Neural progenitor cell (in vitro differentiated cells): ENCODE data around the gene OR52M1. TPM values are rescaled to one million over a fixed set of nuclear protein-coding genes. Genes with fewer than 3 reads are reported as not detected.

Experiments used
- DNase-seq: peaks from one replicate; pipeline ENCODE4 v3.0.0-alpha.2; 2016; ENCODE audit warnings: low spot score
- H2AFZ ChIP-seq: fragments of 200-600 bp; sonication (generic); replicated peaks from 2 replicates; pipeline ENCODE4 v1.6.1; 2016; ENCODE audit warnings: antibody characterized with exemption
- H3F3A ChIP-seq: fragments of 200-600 bp; sonication (generic); 2 replicates; pipeline ENCODE4 v1.6.1; 2016; ENCODE audit warnings: antibody characterized with exemption, low read depth
- H3K27ac ChIP-seq: fragments of 200-600 bp; sonication (generic); 2 replicates; pipeline ENCODE4 v1.5.1; 2016; ENCODE audit warnings: mild to moderate bottlenecking
- H3K27me3 ChIP-seq: fragments of 200-600 bp; sonication (generic); 2 replicates; pipeline ENCODE4 v1.6.1; 2016; ENCODE audit warnings: mild to moderate bottlenecking, moderate library complexity
- H3K36me3 ChIP-seq: fragments of 200-600 bp; sonication (generic); 2 replicates; pipeline ENCODE4 v1.5.1; 2016
- H3K4me1 ChIP-seq: fragments of 200-600 bp; sonication (generic); 2 replicates; pipeline ENCODE4 v1.6.1; 2016; ENCODE audit warnings: mixed run types
- H3K4me2 ChIP-seq: fragments of 200-600 bp; sonication (generic); 2 replicates; pipeline ENCODE4 v1.6.1; 2016
- H3K4me3 ChIP-seq: fragments of 200-600 bp; sonication (generic); 2 replicates; pipeline ENCODE4 v1.5.1; 2016
- H3K79me2 ChIP-seq: fragments of 200-600 bp; sonication (generic); 2 replicates; pipeline ENCODE4 v1.6.1; 2016; ENCODE audit warnings: low read depth
- H3K9ac ChIP-seq: fragments of 200-600 bp; sonication (generic); 2 replicates; pipeline ENCODE4 v1.6.1; 2016
- H3K9me3 ChIP-seq: fragments of 200-600 bp; sonication (generic); 2 replicates; pipeline ENCODE4 v1.5.1; 2016; ENCODE audit warnings: low read depth
- H4K20me1 ChIP-seq: fragments of 200-600 bp; sonication (generic); 2 replicates; pipeline ENCODE4 v1.6.1; 2016; ENCODE audit warnings: low read depth
- H3K27ac Mint-ChIP-seq: 3 replicates; pipeline ENCODE4 v1.8.0; 2021; ENCODE audit warnings: mixed read lengths
- H3K27me3 Mint-ChIP-seq: 2 replicates; pipeline ENCODE4 v1.8.0; 2022; ENCODE audit warnings: low read depth, mild to moderate bottlenecking, inconsistent platforms, moderate library complexity, mixed read lengths; ENCODE audit not compliant: insufficient read depth
- H3K36me3 Mint-ChIP-seq: 3 replicates; pipeline ENCODE4 v1.8.0; 2021; ENCODE audit warnings: mixed read lengths
- H3K4me1 Mint-ChIP-seq: 3 replicates; pipeline ENCODE4 v1.8.0; 2021; ENCODE audit warnings: mixed read lengths
- H3K4me3 Mint-ChIP-seq: 3 replicates; pipeline ENCODE4 v1.8.0; 2021; ENCODE audit warnings: mild to moderate bottlenecking, moderate library complexity, mixed read lengths
- H3K9me3 Mint-ChIP-seq: 3 replicates; pipeline ENCODE4 v1.8.0; 2020; ENCODE audit warnings: mixed read lengths
- CTCF ChIP-seq: fragments of 200-600 bp; sonication (generic); IDR thresholded peaks from 2 replicates; pipeline ENCODE4 v1.5.1; 2017; ENCODE audit warnings: antibody characterized with exemption, mild to moderate bottlenecking
- EZH2 ChIP-seq: fragments of 200-600 bp; sonication (generic); IDR thresholded peaks from 2 replicates; pipeline ENCODE4 v1.6.1; 2017; ENCODE audit warnings: antibody characterized with exemption, mild to moderate bottlenecking, moderate library complexity
- EZH2phosphoT487 ChIP-seq: fragments of 200-600 bp; sonication (generic); IDR thresholded peaks from 2 replicates; pipeline ENCODE4 v1.6.1; 2017; ENCODE audit warnings: antibody characterized with exemption
- total RNA-seq: library from RNA; depleted of rRNA; stranded (reverse); fragments of >200 nt; gene quantifications from 2 replicates; pipeline ENCODE4 v1.2.3, GENCODE V29; 2015; ENCODE audit warnings: low replicate concordance

Gene OR52M1
- total RNA-seq, 1 donor from 2014 or later: not detected

- no peaks in the 10 kb centered on the region for H3F3A ChIP-seq
- no peaks in the 10 kb centered on the region for H3K27me3 ChIP-seq
Measured at GRCh38 chr11:4551346-4551979, 6.5 kb downstream of the OR52M1 start.

GRCh38 chr11:4559527-4560440 is 14.8 kb downstream of the OR52M1 start:
- Mint-ChIP-seq H3K9me3 (peaks cover 14% of the 10 kb centered on the region), H3K27ac (no peak overlapping the region), H3K4me3 (no peak overlapping the region), H3K36me3 (no peaks in the 10 kb centered on the region), H3K27me3 (peaks cover 3% of the 10 kb centered on the region), H3K4me1 (no peaks in the 10 kb centered on the region)
- TF ChIP-seq EZH2 (no peak), CTCF (no peak), EZH2phosphoT487 (no peak)
- H3K79me2 ChIP-seq: no peaks in the 10 kb centered on the region
- no peaks in the 10 kb centered on the region for H3K4me1 ChIP-seq
- no peaks in the 10 kb centered on the region for H3F3A ChIP-seq
- H3K36me3 ChIP-seq: no peaks in the 10 kb centered on the region
- H3K4me2 ChIP-seq: no peak overlapping the region
- DNase-seq: no peak
- H2AFZ ChIP-seq: peak overlapping the region; percentile 34
- H3K9me3 ChIP-seq: no peaks in the 10 kb centered on the region
- H3K4me3 ChIP-seq: no peak overlapping the region
- no peak overlapping the region for H3K9ac ChIP-seq
- no peak overlapping the region for H3K27ac ChIP-seq
- H3K27me3 ChIP-seq: no peaks in the 10 kb centered on the region
- H4K20me1 ChIP-seq: no peaks in the 10 kb centered on the region

More at GRCh38 chr11:4551346-4551979, 6.5 kb downstream of the OR52M1 start:
- Histone ChIP-seq H3K79me2 (no peaks in the 10 kb centered on the region), H3K9me3 (no peaks in the 10 kb centered on the region), H2AFZ (no peak overlapping the region), H3K9ac (no peak overlapping the region), H3K27ac (no peak overlapping the region), H3K4me1 (no peaks in the 10 kb centered on the region), H4K20me1 (no peaks in the 10 kb centered on the region), H3K4me2 (no peak overlapping the region), H3K36me3 (no peaks in the 10 kb centered on the region), H3K4me3 (no peak overlapping the region)
- TF ChIP-seq EZH2: no peak
- TF ChIP-seq CTCF: peak; percentile 46
- Mint-ChIP-seq H3K27ac (no peak overlapping the region), H3K4me1 (no peaks in the 10 kb centered on the region), H3K9me3 (peaks cover 6% of the 10 kb centered on the region), H3K4me3 (no peak overlapping the region), H3K27me3 (peaks cover 3% of the 10 kb centered on the region), H3K36me3 (no peaks in the 10 kb centered on the region)
- DNase-seq: peak; percentile 10

GRCh38 chr11:4560467-4560866 is 15.5 kb downstream of the OR52M1 start:
- no peaks in the 10 kb centered on the region for H3K4me1 ChIP-seq
- Mint-ChIP-seq H3K4me3 (no peak overlapping the region), H3K9me3 (peaks cover 14% of the 10 kb centered on the region), H3K4me1 (no peaks in the 10 kb centered on the region), H3K27me3 (peaks cover 3% of the 10 kb centered on the region), H3K36me3 (no peaks in the 10 kb centered on the region), H3K27ac (no peak overlapping the region)
- no peak overlapping the region for H2AFZ ChIP-seq
- no peaks in the 10 kb centered on the region for H3K36me3 ChIP-seq
- H3K4me2 ChIP-seq: no peak overlapping the region
- H3K27ac ChIP-seq: no peak overlapping the region
- H3K9me3 ChIP-seq: no peaks in the 10 kb centered on the region
- no peaks in the 10 kb centered on the region for H3K27me3 ChIP-seq
- no peak overlapping the region for H3K9ac ChIP-seq
- no peak for DNase-seq
- no peaks in the 10 kb centered on the region for H4K20me1 ChIP-seq
- TF ChIP-seq CTCF: no peak
- no peak for TF ChIP-seq EZH2phosphoT487
- TF ChIP-seq EZH2: no peak
- H3K4me3 ChIP-seq: no peak overlapping the region
- H3K79me2 ChIP-seq: no peaks in the 10 kb centered on the region
- no peaks in the 10 kb centered on the region for H3F3A ChIP-seq
